ENCODE results near the gene QARS1. TPM values are rescaled to one million over a fixed set of nuclear protein-coding genes. Genes with fewer than 3 reads are reported as not detected.
A peak's percentile ranks its signal among the peaks of the same experiment; 100 is the strongest.

QARS1 gene
- total and polyA plus RNA-seq, 2 of the 13 experiments (the other 11 are each of a cell fraction or from before 2014, with no cell fraction given) = 307 to 327 TPM

- no peak for TF ChIP-seq ZBTB39 (CRISPR knock-in tag; IDR thresholded peaks at IDR 0.05)
- TF ChIP-seq ZNF18 (CRISPR knock-in tag; IDR thresholded peaks at IDR 0.05; ENCODE audit: insufficient replicate concordance) = peak; percentile 26
- TF ChIP-seq ZBTB34 (CRISPR knock-in tag; IDR thresholded peaks at IDR 0.05) = 0 out of 2 replicates have a peak, but pooled peaks have one; percentile 6
- TF ChIP-seq PRDM10 (CRISPR knock-in tag; IDR thresholded peaks at IDR 0.05; ENCODE audit: low read depth) = 0 out of 2 replicates have a peak, but pooled peaks have one; percentile 50
- TF ChIP-seq ZNF703 (CRISPR knock-in tag; IDR thresholded peaks at IDR 0.05; ENCODE audit: borderline replicate concordance) = no peak
- TF ChIP-seq ESRRA (CRISPR knock-in tag; IDR thresholded peaks at IDR 0.05; ENCODE audit: low read depth) = 0 out of 2 replicates have a peak, but pooled peaks have one; percentile 19
- TF ChIP-seq RERE (CRISPR knock-in tag; IDR thresholded peaks at IDR 0.05; ENCODE audit: low read depth) = no peak
- no peak; the same call in 1 of the 2 replicates for TF ChIP-seq ETS1 (CRISPR knock-in tag; IDR thresholded peaks at IDR 0.05)
- TF ChIP-seq ZNF282 (IDR thresholded peaks at IDR 0.05; ENCODE audit: partially characterized antibody) = peak; percentile 97
- no peak for TF ChIP-seq SMAD9 (CRISPR knock-in tag; IDR thresholded peaks at IDR 0.05)
These were observed 10.4 kb downstream of the QARS1 start, which contains the start of gene QRICH1 (continued) for GRCh38 chr3:49093853-49094767.
